Esophagus muscularis mucosa (tissue), 3 donors: ENCODE measurements around the gene ZNF384.

Experiments
- CTCF ChIP-seq, 3 experiments: fragments of 200-600 bp in 2 of 3; fragments of 450-650 bp in 1 of 3; sonication (generic) in 2 of 3; IDR thresholded peaks; one replicate each; pipeline ENCODE4 v1.5.1; 2017 to 2019; ENCODE audit warnings: antibody characterized with exemption in 3 of 3, mild to moderate bottlenecking in 2 of 3, moderate library complexity in 1 of 3
- POLR2A ChIP-seq: fragments of 450-650 bp; IDR thresholded peaks from one replicate; pipeline ENCODE4 v1.6.1; 2017; ENCODE audit warnings: antibody characterized with exemption, moderate library complexity, mild to moderate bottlenecking, low read depth
- POLR2AphosphoS5 ChIP-seq, 2 donors: sonication (generic); formaldehyde crosslinking; IDR thresholded peaks; one replicate each; pipeline ENCODE4 v1.6.1; 2017; ENCODE audit warnings: antibody characterized with exemption in 2 of 2

GRCh38 chr12:6618483-6619225, 70.5 kb downstream of the ZNF384 start:
- TF ChIP-seq CTCF (IDR thresholded peaks at IDR 0.05) (no peak), POLR2AphosphoS5 (IDR thresholded peaks at IDR 0.05) (no peak), POLR2A (no peak)
